Measurements from ENCODE around the gene ANAPC4. TPM values are rescaled to one million over a fixed set of nuclear protein-coding genes. Genes with fewer than 3 reads are reported as not detected.

ANAPC4 gene
- total RNA-seq, 1 donor from 2014 or later: 11.8 TPM

- ATAC-seq (no peak), DNase-seq (ENCODE audit: low spot score) (no peak)
These were observed 53.6 kb downstream of the ANAPC4 start for GRCh38 chr4:25430630-25431029.

GRCh38 chr4:25433966-25434827, 57.1 kb downstream of the ANAPC4 start:
- no peak for ATAC-seq
- DNase-seq (ENCODE audit: low spot score): no peak

GRCh38 chr4:25437926-25438325, 60.9 kb downstream of the ANAPC4 start:
- peak; percentile 11 for DNase-seq (ENCODE audit: low spot score)
- no peak for ATAC-seq

GRCh38 chr4:25439918-25440477, 62.9 kb downstream of the ANAPC4 start:
- DNase-seq (ENCODE audit: low spot score): peak; percentile 51
- peak; percentile 94 for ATAC-seq

- peak; percentile 52 for DNase-seq (ENCODE audit: low spot score)
- peak; percentile 56 for ATAC-seq
These were observed 63.5 kb downstream of the ANAPC4 start for GRCh38 chr4:25440478-25441030.

GRCh38 chr4:25441519-25442117, 64.6 kb downstream of the ANAPC4 start:
- peak; percentile 62 for DNase-seq (ENCODE audit: low spot score)
- peak; percentile 85 for ATAC-seq

GRCh38 chr4:25442863-25443307, 65.8 kb downstream of the ANAPC4 start:
- no peak for ATAC-seq
- no peak for DNase-seq (ENCODE audit: low spot score)

GRCh38 chr4:25443851-25444250, 66.8 kb downstream of the ANAPC4 start:
- no peak for DNase-seq (ENCODE audit: low spot score)

GRCh38 chr4:25446611-25447010, 69.5 kb downstream of the ANAPC4 start:
- ATAC-seq: no peak
- no peak for DNase-seq (ENCODE audit: low spot score)

More at GRCh38 chr4:25443851-25444250, 66.8 kb downstream of the ANAPC4 start:
- no peak for ATAC-seq

- ATAC-seq: no peak
- DNase-seq (ENCODE audit: low spot score): no peak
These were observed 71.5 kb downstream of the ANAPC4 start for GRCh38 chr4:25448379-25449109.

GRCh38 chr4:25449270-25449669, 72.2 kb downstream of the ANAPC4 start:
- ATAC-seq (no peak), DNase-seq (ENCODE audit: low spot score) (no peak)

- ATAC-seq (no peak), DNase-seq (ENCODE audit: low spot score) (no peak)
These were observed 72.6 kb downstream of the ANAPC4 start for GRCh38 chr4:25449688-25450087.

GRCh38 chr4:25450491-25450901, 73.4 kb downstream of the ANAPC4 start:
- no peak for ATAC-seq

GRCh38 chr4:25451676-25452075, 74.6 kb downstream of the ANAPC4 start:
- ATAC-seq (no peak), DNase-seq (ENCODE audit: low spot score) (no peak)

More at GRCh38 chr4:25450491-25450901, 73.4 kb downstream of the ANAPC4 start:
- DNase-seq (ENCODE audit: low spot score): no peak

- DNase-seq (ENCODE audit: low spot score) (no peak), ATAC-seq (no peak)
These were observed 75.0 kb downstream of the ANAPC4 start for GRCh38 chr4:25452081-25452480.

- no peak for DNase-seq (ENCODE audit: low spot score)
- no peak for ATAC-seq
These were observed 77.4 kb downstream of the ANAPC4 start for GRCh38 chr4:25454476-25454875.

GRCh38 chr4:25457053-25457715, 80.1 kb downstream of the ANAPC4 start:
- no peak for ATAC-seq
- DNase-seq (ENCODE audit: low spot score): no peak

GRCh38 chr4:25466966-25467697, 90.1 kb downstream of the ANAPC4 start:
- no peak for DNase-seq (ENCODE audit: low spot score)
- ATAC-seq: no peak

GRCh38 chr4:25467843-25468242, 90.8 kb downstream of the ANAPC4 start:
- no peak for ATAC-seq
- DNase-seq (ENCODE audit: low spot score): no peak
